Tibial nerve (tissue), 4 donors: ENCODE measurements around the gene DTNBP1.

Experiments
- CTCF ChIP-seq, 5 experiments: fragments of 200-600 bp in 3 of 5; fragments of 450-650 bp in 2 of 5; sonication (generic) in 3 of 5; IDR thresholded peaks; one replicate each; pipeline ENCODE4 v1.5.1; 2016 to 2019; ENCODE audit warnings: antibody characterized with exemption in 5 of 5, mild to moderate bottlenecking in 3 of 5, moderate library complexity in 2 of 5
- EP300 ChIP-seq, 2 donors: sonication (generic); formaldehyde crosslinking; IDR thresholded peaks; one replicate each; pipeline ENCODE4 v1.6.1; 2017; ENCODE audit warnings: antibody characterized with exemption in 2 of 2, mild to moderate bottlenecking in 1 of 2
- POLR2A ChIP-seq, 2 donors: fragments of 450-650 bp; IDR thresholded peaks; one replicate each; pipeline ENCODE4 v1.6.1; 2017; ENCODE audit warnings: antibody characterized with exemption in 2 of 2, mild to moderate bottlenecking in 2 of 2, moderate library complexity in 2 of 2

- TF ChIP-seq POLR2A (IDR thresholded peaks at IDR 0.05) (no peak), CTCF (IDR thresholded peaks at IDR 0.05) (no peak), EP300 (IDR thresholded peaks at IDR 0.05) (no peak)
Observed at GRCh38 chr6:15538106-15538505, 124.7 kb downstream of the DTNBP1 start.
